GM18909 (cell line): ENCODE data around the gene LRRC66.
A peak's percentile ranks its signal among the peaks of the same experiment; 100 is the strongest.

Experiments used
- ATAC-seq: cut with Tn5 transposase; IDR thresholded peaks from one replicate; pipeline ENCODE4 v1.9.1; 2021; ENCODE audit warnings: mild to moderate bottlenecking; ENCODE audit not compliant: unreplicated experiment, poor library complexity

The LRRC66 gene, protein sequence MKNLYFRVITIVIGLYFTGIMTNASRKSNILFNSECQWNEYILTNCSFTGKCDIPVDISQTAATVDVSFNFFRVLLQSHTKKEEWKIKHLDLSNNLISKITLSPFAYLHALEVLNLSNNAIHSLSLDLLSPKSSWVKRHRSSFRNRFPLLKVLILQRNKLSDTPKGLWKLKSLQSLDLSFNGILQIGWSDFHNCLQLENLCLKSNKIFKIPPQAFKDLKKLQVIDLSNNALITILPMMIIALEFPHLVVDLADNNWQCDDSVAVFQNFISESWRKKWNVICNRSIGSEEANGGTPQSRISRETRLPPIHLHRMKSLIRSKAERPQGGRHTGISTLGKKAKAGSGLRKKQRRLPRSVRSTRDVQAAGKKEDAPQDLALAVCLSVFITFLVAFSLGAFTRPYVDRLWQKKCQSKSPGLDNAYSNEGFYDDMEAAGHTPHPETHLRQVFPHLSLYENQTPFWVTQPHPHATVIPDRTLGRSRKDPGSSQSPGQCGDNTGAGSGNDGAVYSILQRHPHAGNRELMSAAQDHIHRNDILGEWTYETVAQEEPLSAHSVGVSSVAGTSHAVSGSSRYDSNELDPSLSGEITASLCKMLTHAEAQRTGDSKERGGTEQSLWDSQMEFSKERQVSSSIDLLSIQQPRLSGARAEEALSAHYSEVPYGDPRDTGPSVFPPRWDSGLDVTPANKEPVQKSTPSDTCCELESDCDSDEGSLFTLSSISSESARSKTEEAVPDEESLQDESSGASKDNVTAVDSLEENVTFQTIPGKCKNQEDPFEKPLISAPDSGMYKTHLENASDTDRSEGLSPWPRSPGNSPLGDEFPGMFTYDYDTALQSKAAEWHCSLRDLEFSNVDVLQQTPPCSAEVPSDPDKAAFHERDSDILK

DNA sequence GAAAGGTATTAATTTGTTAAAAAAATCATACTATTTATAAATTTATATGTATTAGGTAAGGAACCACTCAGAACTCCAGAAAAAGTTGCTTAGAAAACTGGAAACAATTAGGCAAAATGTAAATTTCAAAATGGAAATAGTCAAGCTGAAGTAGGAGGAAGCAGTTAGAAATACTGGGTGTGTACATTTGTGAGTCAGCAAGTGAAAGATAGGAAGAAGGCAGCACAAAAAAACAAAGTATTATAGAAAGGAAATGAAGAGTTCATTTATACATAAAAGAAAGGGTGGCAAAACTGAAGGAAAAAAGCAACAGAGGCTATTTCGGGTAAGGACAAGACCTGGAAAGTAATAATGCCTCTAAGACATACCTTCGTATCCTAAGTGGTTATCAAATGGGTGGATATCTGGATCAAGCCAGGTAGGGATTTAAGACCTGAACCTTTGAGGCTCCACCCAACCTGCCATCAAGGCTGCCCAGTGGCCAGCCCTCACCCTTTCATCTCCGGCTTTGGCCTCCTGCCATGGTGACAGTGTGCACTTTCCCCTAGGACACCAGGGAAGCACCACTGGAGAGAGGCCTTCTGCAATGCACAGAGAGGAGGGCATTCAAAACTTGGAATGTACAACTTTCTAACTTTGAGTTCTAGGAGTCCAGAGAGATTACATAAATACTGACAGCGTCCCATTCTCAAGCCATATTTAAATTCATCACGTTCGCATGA, at the start of gene LRRC66:
Gene LRRC66, minus strand, starts transcription at position 428 of the 722 bp plus-strand sequence. CDS start 2,750 bp downstream, outside the sequence.
- no peak for ATAC-seq

DNA sequence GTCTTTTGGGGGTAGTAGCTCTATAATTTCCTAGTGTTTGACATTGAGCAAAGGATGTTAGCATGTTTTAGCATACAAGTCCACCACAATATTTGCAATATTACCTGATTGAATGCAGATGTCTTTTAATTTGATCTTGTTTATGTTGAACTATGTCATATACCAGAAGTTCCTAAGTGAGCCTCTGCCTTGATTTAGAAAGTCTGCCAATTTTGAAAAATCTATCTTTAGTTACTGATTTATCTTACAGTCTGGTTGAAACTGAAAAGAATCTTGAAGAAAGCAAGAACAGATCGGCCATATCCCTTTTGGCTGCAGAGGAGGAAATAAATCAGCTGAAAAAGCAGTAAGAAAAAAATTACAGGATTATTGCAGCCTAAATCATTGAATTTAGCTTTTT, 49.4 kb upstream of the LRRC66 start:
- no peak for ATAC-seq

DNA sequence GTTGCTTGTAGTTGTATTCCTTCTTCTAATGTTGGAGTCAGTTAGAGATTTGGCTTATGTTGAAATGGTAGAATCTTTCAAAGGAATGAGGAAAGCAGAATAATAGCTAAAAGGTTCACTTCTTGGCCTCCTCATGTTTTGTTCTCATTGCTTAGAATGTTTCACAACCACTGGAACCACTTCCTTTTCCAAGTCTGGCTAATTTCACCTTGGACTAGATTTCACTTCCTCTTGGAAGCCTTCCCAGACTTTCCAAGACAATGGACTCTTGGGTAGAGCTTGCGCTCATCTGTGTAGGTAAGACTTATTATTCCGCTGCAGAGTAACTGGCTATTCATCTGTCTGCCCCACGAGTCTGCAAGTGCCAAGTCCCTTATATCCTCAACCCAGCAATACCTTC, 39.2 kb upstream of the LRRC66 start:
- ATAC-seq = no peak

DNA sequence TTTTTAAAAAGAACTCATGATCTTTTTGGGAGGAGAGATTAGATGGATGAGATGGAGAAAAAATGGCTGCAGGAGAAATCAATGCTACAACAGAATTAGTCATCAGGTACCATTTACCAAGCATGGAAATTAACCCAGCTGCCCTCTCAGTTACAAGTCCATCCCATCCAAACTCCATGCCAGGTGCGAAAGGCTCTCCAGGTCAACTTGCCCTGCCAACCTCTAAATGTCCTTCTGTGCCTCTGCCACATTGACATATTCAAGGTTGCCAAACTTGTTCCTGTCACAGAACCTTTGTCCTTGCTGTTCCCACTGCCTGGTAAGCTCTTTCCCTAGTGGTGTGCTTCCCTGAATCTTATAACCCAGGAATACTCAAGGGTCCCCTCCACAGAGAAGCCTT, 38.1 kb upstream of the LRRC66 start:
- no peak for ATAC-seq

DNA sequence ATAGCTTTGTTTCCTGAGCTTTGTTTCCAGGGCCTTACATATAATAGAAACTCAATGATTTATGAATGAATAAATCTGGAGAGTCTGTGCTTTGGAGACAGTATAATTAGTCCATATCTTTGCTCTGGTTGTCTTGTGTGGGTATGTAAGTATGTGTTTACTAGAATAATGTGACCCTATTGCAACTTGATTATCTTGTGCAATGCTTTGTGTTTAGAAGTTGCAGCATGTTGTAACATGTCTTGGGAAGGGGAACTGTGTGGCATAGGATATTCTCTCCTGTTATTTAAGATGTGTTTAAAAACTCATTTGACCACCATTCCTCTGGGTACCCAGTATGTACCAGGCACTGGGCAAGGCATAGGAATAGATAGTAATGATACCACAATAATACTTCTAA, 37.0 kb upstream of the LRRC66 start:
- ATAC-seq = no peak

DNA sequence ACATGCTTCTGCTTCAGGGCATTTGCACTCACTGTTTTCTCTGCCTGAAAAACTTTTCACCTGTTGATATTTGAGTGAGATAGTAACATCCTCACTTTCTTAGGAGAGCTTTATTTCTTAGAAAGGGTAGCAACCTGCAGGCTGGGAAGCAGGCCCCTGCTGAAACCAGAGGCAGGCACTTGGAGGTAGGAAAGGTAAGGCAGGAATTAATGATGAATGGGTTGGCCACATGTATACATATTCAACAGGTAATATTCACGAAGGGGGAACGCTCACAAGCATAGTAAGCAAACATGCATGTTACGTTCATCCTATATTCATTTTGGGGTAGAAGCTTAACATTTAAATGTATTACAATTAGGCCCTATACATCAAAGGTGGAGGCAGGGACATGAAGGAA, 34.1 kb upstream of the LRRC66 start:
- ATAC-seq = no peak

DNA sequence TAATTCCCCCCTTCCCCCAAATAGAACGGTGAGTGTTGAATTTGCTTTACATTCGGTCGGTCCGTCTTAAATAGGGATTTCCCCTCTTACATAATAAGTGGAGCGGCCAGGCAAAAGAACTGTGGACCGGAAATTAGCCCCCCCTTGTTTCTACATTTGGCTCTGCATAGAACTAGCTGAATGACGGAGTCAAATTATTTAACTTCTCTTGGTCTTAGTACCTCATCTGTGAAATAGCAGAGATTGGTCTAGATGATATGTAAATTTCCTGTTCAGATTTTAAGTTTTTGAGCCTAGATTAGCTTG, 32.3 kb upstream of the LRRC66 start:
- peak; percentile 65 for ATAC-seq

DNA sequence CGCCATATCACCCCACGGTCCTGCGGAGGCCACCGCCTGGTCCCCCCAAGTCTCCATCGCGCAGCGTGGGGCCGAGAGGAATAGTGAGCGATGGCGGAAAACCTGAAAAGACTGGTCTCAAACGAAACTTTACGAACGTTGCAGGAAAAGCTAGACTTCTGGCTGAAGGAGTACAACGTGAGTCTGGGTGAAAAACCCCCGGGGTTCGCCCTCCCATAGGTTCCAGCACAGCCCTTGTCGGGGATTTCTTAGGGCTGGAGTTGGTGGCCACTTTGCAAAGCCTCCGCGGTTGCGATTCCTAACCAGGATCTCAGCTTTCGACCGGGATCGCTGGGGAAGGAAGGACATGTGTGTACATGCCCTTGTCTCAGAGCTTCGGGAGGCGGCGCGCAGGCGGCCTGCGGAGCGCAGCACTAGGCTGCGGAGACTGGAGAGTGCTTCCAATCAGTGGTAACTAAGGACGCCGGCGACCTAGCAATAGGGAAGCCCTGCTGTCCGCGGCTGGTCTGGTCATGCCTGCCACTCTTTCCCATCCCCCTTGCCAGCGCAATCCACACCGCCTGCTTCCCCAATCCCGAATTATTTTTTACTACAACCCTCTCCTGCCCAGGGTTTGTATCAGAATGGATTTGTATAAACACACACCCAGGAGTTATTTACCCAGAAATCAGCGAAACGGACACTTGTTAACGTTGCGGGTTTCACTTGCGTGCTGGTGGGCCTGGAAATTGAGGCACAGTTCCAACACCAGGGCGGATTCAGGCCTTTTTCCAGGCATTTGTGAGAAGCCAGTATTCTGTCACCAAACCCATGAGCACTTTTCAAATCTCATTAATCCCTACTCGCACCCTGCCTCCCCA, 31.7 kb upstream of the LRRC66 start:
- peak; percentile 67 for ATAC-seq

DNA sequence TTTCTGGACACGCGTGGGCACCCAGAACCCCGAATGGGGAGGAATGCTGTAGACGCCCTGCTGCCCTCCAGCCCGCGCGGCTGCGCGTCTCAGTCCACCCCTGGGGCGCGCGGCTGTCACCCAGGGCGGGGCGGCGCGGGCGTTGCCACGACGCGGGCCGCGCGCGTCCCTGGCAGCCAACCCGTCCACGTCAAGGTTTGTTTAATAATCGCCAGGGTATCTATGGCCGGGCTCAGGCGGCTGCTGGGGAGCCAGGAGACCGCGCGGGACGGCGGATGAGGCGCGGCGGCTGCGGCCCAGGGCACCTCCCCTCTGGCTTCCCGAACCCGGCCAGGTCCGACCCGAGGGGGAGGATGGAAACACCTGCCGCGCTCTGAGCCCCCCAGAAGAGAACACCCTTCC, 31.1 kb upstream of the LRRC66 start, which contains the start of gene SPATA18:
Gene SPATA18, plus strand, starts transcription at position 92 of the 402 bp plus-strand sequence. CDS start 401 bp downstream, outside the sequence.
- ATAC-seq = peak; percentile 65

DNA sequence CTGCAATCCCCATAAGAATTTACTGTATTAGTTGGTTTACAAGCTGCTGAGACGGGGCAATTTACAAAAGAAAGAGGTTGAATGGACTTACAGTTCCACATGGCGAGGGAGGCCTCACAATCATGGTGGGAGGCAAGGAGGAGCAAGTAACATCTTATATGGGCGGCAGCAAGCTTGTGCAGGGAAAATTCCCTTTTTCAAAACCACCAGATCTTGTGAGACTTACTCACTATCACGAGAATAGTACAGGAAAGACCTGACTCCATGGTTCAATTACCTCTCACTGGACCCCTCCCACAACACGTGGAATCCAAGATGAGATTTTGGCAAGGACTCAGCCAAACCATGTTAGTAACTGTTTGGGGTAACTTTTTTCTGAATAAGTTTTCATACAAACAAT, 29.1 kb upstream of the LRRC66 start:
- no peak for ATAC-seq

DNA sequence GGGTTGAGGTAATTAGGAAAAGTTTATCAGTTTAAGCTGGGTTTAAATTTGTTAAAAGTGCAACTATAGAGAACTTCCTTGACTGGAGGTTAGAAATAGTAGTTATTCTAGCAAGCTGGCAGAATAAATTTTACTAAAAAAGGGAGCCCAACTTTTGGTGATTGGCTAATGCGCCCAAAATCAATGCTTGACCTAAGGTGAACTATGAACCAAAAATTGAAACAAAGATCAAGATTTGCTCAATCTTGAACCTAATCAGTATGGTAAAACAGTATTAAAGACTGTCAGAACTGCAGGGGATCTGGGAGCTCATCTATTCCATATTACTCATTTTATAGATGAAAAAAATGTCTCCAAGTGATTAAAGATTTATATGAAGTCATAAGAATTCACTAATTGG, 24.9 kb upstream of the LRRC66 start:
- no peak for ATAC-seq

DNA sequence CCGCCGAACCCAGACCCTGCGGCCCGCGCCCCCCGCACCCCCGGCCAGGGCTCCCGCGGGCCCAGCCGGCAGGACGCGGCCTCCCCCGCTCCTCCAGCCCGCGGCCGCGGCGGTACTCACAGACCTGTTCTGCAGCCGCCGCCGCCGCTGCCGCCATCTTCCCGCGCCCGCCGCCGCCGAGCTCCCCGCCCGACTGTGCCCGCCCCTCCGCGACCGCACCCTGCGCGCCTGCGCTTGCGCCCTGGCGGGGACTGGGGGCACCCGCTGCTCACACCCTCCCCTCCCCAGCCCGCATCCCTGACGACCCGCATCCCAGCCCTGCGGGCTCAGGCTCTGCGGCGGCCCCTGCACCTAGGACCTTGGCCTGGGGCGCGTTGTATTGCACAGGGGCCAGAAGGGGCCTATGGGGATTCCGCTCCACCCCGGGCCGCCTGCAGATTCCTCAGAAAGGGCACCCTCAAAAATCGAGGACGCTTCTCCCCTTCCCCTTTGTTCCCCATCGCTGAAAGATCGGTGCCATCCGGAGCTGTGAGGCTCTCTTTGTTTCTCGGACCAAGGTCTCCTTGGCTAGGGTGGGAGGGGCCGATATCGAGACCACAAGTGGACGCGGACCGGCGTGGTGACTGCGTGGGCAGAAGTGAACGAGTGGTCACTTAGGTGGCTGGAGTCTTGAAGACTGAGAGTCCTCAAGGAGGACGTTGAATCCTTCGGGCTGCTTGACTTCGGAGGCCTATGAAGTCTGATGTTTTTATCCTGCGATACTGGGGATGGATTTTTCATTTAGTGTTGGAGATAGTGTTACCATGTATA, 18.1 kb upstream of the LRRC66 start, which contains the start of gene SGCB:
Gene SGCB, minus strand, starts transcription at position 197 of the 810 bp plus-strand sequence. Its CDS starts 40 bp downstream, at position 157.
- ATAC-seq = peak; percentile 94

DNA sequence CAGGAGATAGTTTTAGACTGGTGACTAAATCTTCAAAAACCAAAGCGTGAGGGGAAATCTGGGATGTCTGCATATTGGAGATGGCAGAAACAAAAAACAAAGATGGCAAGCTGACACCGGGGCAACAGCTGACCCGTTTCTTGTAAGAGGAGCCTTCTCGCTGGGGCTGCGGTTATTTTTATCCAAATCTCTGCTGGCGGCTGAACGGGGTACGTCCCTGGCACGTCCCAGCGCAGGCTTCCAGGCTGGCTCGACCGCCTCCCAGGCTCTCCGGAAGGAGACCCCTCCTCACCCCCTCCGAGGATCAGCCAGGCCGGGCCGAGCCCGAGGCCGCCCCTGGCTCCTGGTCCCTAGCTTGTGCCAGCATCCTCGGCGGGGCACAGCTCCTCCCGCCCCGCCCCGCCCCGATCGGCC, 17.5 kb upstream of the LRRC66 start:
- peak; percentile 65 for ATAC-seq

DNA sequence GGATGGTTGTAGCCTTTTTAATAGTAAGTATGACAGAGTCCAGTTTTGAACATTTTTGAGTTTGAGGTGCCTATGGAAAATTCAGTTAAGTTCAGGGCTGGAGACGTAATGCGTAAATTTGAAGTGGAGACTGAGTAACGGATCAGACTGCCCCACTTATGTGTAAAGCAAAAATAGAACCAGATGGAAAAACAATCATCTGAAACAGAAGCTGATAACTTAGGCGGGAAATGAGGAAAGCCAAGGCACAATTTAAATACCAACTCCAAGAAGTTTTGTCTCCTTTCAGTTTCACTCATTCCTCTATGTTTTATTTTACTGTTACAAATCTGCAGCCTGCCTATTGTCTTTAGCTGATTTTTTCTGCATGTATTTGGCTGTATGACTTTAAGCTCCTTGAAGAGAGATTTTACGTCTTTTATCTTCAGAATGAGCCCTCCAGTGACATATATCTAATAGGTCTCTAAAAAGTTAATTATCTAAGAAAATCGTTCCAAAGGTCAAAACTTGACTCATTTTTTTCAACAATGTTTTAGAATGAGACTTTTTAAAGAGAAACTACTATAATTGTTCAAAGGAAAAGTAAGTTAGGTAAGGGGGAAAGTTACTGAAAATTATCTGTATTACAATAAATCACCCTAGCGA, 16.8 kb upstream of the LRRC66 start:
- ATAC-seq = no peak

DNA sequence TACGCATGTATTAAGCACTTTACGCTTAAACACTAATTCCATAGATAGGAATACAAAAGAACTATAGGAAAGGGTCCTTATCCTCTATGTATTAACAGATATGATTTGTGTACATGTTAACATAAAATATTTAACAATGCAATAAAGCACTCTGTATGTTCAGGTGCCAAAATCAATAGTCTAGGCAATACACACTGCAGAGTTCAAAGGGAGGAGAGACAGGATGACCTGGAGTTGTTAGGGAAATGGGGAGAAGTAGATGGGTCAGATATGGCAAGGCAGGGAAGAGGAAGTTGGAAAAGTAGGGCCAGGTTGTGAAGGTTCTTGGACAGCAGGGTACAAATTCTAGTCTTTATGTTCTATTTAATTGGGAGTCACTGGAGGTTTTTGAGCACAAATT, 15.0 kb upstream of the LRRC66 start:
- ATAC-seq = no peak

DNA sequence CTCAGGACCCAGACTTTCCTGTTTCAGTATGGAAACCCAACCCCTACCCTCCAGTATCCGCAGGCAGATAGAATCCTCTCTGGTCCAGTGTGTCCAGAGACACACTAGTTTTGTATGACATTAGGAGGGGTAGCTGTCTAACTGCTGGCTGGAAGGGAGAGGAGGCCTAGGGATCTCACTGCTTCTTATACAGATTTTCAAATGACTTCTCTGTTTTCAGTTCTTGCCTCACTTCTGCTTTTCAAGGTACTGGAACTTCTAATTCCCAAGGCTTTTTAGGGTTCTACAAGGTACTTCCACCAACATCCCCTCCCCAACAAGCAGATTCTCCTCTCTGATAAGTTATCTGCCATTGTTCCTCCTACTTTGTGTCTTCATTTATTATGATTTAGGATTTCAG, 11.8 kb upstream of the LRRC66 start:
- ATAC-seq = no peak

DNA sequence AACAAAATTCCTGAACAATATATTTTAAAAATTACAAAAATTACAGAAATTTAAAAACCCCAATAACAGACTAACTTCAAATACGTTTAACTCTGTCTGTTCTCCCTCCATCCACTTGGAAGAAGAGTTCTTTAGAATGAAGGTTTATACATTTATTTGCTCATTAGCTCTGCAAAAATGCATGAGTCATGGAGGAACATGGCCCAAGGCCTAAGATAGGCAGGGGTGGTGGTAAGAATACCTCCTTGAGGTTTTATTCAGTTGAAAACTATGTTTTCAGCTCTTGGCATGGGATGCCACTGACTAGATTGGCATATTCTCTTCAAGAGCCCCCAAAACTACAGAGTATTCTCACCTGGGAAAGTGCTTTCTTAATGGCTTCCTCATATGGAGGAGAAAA, 8.8 kb upstream of the LRRC66 start:
- ATAC-seq = no peak

DNA sequence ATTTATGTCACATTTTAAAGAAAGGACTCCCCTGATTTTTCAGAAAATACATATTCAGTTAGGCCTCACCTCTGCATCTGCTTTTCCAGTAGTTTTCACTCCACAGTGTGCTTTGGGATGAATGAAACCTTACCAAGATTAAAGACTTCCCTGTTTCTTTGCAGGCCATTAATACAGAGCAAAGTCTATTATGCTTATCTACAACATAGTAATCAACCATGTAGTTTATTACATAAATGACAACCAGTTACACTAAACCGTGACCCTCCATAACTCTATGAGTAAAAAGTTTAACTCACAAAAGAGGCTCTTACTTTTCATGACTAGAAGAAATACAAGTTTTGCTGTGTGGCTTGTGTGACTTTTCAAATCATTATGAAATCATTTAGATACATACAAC, 2.3 kb downstream of the LRRC66 start:
- ATAC-seq = no peak
